Fibroblast of lung (primary cell): ENCODE results near the gene PCSK2. TPM values are rescaled to one million over a fixed set of nuclear protein-coding genes. Genes with fewer than 3 reads are reported as not detected.
A peak's percentile ranks its signal among the peaks of the same experiment; 100 is the strongest.

Source experiments
- DNase-seq, 2 donors: peaks; one replicate each; pipeline versions ENCODE4 v3.0.0 to v3.0.0-alpha.2; 2010; ENCODE audit warnings: low read depth in 2 of 2
- H2AFZ ChIP-seq: 2 replicates; pipeline ENCODE4 v1.5.1; 2012; ENCODE audit warnings: low read length, control low read depth, inconsistent platforms
- H3K27ac ChIP-seq: 2 replicates; pipeline ENCODE4 v1.5.1; 2011; ENCODE audit warnings: low read length, control low read depth; ENCODE audit not compliant: insufficient read depth
- H3K27me3 ChIP-seq: 2 replicates; pipeline ENCODE4 v1.5.1; 2011; ENCODE audit warnings: mild to moderate bottlenecking, low read length; ENCODE audit not compliant: control insufficient read depth, insufficient read depth
- H3K36me3 ChIP-seq: 2 replicates; pipeline ENCODE4 v1.5.1; 2011; ENCODE audit warnings: low read length; ENCODE audit not compliant: control insufficient read depth, insufficient read depth
- H3K4me1 ChIP-seq: 2 replicates; pipeline ENCODE4 v1.5.1; 2011; ENCODE audit warnings: low read length; ENCODE audit not compliant: control insufficient read depth, insufficient read depth; ENCODE audit errors: extremely low read depth
- H3K4me2 ChIP-seq: 2 replicates; pipeline ENCODE4 v1.5.1; 2011; ENCODE audit warnings: low read length, control low read depth; ENCODE audit not compliant: insufficient read depth; ENCODE audit errors: extremely low read depth
- H3K4me3 ChIP-seq, 4 experiments: fragments of 200-600 bp in 1 of 4; sonication (generic) in 1 of 4; replicated peaks in 1 of 4; 2 replicates each; pipeline ENCODE4 v1.5.1; 2011 to 2016; ENCODE audit warnings: low read length in 4 of 4, low read depth in 3 of 4, mild to moderate bottlenecking in 3 of 4, control low read depth in 2 of 4, inconsistent platforms in 1 of 4, mixed read lengths in 1 of 4; ENCODE audit not compliant: insufficient read depth in 1 of 4; ENCODE audit errors: control extremely low read depth in 1 of 4
- H3K79me2 ChIP-seq: 2 replicates; pipeline ENCODE4 v1.5.1; 2012; ENCODE audit warnings: mild to moderate bottlenecking, low read length, inconsistent platforms; ENCODE audit not compliant: control insufficient read depth, insufficient read depth
- H3K9ac ChIP-seq: 2 replicates; pipeline ENCODE4 v1.5.1; 2011; ENCODE audit warnings: mild to moderate bottlenecking, low read length, control low read depth; ENCODE audit not compliant: insufficient read depth
- H3K9me3 ChIP-seq: 2 replicates; pipeline ENCODE4 v1.5.1; 2012; ENCODE audit warnings: low read depth, low read length; ENCODE audit not compliant: control insufficient read depth, insufficient read depth
- H4K20me1 ChIP-seq: 2 replicates; pipeline ENCODE4 v1.5.1; 2011; ENCODE audit warnings: low read length; ENCODE audit not compliant: control insufficient read depth, insufficient read depth; ENCODE audit errors: extremely low read depth
- CTCF ChIP-seq, 2 donors: IDR thresholded peaks in 1 of 2; conservative IDR thresholded peaks in 1 of 2; 1 replicate in 1 of 2; 2 replicates in 1 of 2; pipeline ENCODE4 v1.5.1; 2011 to 2012; ENCODE audit warnings: low read length in 2 of 2, control low read depth in 1 of 2, inconsistent platforms in 1 of 2, low read depth in 1 of 2, mild to moderate bottlenecking in 1 of 2
- EZH2 ChIP-seq: IDR thresholded peaks from 2 replicates; pipeline ENCODE4 v1.5.1; 2012; ENCODE audit warnings: low read length, control low read depth, mild to moderate bottlenecking; ENCODE audit errors: missing control alignments
- polyA plus RNA-seq, 2 donors: library from polyadenylated mRNA; depleted of rRNA in 1 of 2; stranded (reverse) in 1 of 2; unstranded in 1 of 2; fragments of >200 nt; gene quantifications; 2 replicates each; pipeline ENCODE4 v1.2.1, GENCODE V29; 2011 to 2012; ENCODE audit warnings: missing spikeins in 1 of 2
- total RNA-seq: library from RNA; depleted of rRNA; stranded (reverse); fragments of >200 nt; gene quantifications from 2 replicates; pipeline ENCODE4 v1.2.1, GENCODE V29; 2014

PCSK2 gene
- total and polyA plus RNA-seq, 2 donors (not counting 1 experiment from before 2014, with no cell fraction given), result under 0.01 to 1.2 TPM

GRCh38 chr20:17223553-17223952 lies 3.3 kb upstream of the PCSK2 start:
- Histone ChIP-seq H4K20me1 (no peaks in the 10 kb centered on the region), H3K9me3 (no peaks in the 10 kb centered on the region), H3K4me1 (no peaks in the 10 kb centered on the region), H3K4me3 (no peak overlapping the region), H3K27ac (no peak overlapping the region), H2AFZ (no peak overlapping the region), H3K9ac (no peak overlapping the region), H3K36me3 (no peaks in the 10 kb centered on the region), H3K4me2 (no peak overlapping the region), H3K79me2 (no peaks in the 10 kb centered on the region), H3K27me3 (peaks cover 14% of the 10 kb centered on the region)
- TF ChIP-seq CTCF (conservative IDR thresholded peaks at IDR 0.05 in 1 of 2, IDR thresholded peaks at IDR 0.05 in 1 of 2; ENCODE audit: low read depth in 1 of 2, low read length in 2 of 2), result no peak
- no peak for TF ChIP-seq EZH2
- DNase-seq, result no peak

GRCh38 chr20:17225851-17226409 lies 910 bp upstream of the PCSK2 start:
- H2AFZ ChIP-seq, result no peak overlapping the region
- H3K4me3 ChIP-seq, result peak overlapping the region in 3 of 4 experiments; percentile 10 to 51 (median 21)
- no peak overlapping the region for H3K9ac ChIP-seq
- H3K9me3 ChIP-seq, result no peaks in the 10 kb centered on the region
- H3K79me2 ChIP-seq, result no peaks in the 10 kb centered on the region
- no peaks in the 10 kb centered on the region for H3K36me3 ChIP-seq
- no peak for DNase-seq
- peak overlapping the region; percentile 45 for H3K4me2 ChIP-seq
- no peaks in the 10 kb centered on the region for H4K20me1 ChIP-seq
- H3K27ac ChIP-seq, result no peak overlapping the region
- H3K4me1 ChIP-seq, result no peaks in the 10 kb centered on the region
- TF ChIP-seq EZH2 (no peak), CTCF (conservative IDR thresholded peaks at IDR 0.05 in 1 of 2, IDR thresholded peaks at IDR 0.05 in 1 of 2; ENCODE audit: low read depth in 1 of 2, low read length in 2 of 2) (no peak)
- peaks cover 14% of the 10 kb centered on the region for H3K27me3 ChIP-seq

- Histone ChIP-seq H4K20me1 (no peaks in the 10 kb centered on the region), H3K4me1 (no peaks in the 10 kb centered on the region), H3K4me2 (no peak overlapping the region), H3K36me3 (no peaks in the 10 kb centered on the region), H3K9ac (no peak overlapping the region), H3K27ac (no peak overlapping the region), H3K27me3 (peaks cover 14% of the 10 kb centered on the region), H3K79me2 (no peaks in the 10 kb centered on the region), H3K4me3 (peak overlapping the region in 1 of 4 experiments; percentile 42), H3K9me3 (no peaks in the 10 kb centered on the region), H2AFZ (no peak overlapping the region)
- peak; percentile 29 for TF ChIP-seq EZH2
- no peak for TF ChIP-seq CTCF (conservative IDR thresholded peaks at IDR 0.05 in 1 of 2, IDR thresholded peaks at IDR 0.05 in 1 of 2; ENCODE audit: low read depth in 1 of 2, low read length in 2 of 2)
- no peak for DNase-seq
Measured at GRCh38 chr20:17227219-17227575, 357 bp downstream of the PCSK2 start.
